ENCODE results near the gene NRXN3. TPM values are rescaled to one million over a fixed set of nuclear protein-coding genes. Genes with fewer than 3 reads are reported as not detected.

NRXN3 gene
- polyA plus RNA-seq, 1 of the 3 experiments (the other 2 are of a cell fraction), result 1.6 TPM

- Histone ChIP-seq H3K27me3 (ENCODE audit: insufficient read depth) (no peaks in the 10 kb centered on the region), H3K79me2 (ENCODE audit: insufficient read depth) (no peaks in the 10 kb centered on the region), H3K9me2 (no peaks in the 10 kb centered on the region), H4K20me1 (ENCODE audit: insufficient read depth) (no peaks in the 10 kb centered on the region), H3K27ac (ENCODE audit: low read depth in 2 of 2, low read length in 1 of 2) (no peak overlapping the region), H3K4me2 (no peak overlapping the region), H3K36me3 (replicated peaks in 1 of 2; ENCODE audit: control insufficient read depth in 1 of 2, insufficient read depth in 2 of 2, low read length in 1 of 2) (no peaks in the 10 kb centered on the region), H2AFZ (ENCODE audit: low read depth) (no peak overlapping the region), H3K4me1 (ENCODE audit: control insufficient read depth in 1 of 2, insufficient read depth in 2 of 2, low read depth in 1 of 2, low read length in 1 of 2) (no peaks in the 10 kb centered on the region), H3K9me3 (no peaks in the 10 kb centered on the region), H3F3A (replicated peaks; ENCODE audit: insufficient read depth) (no peaks in the 10 kb centered on the region), H3K9ac (no peak overlapping the region), H3K4me3 (ENCODE audit: low read depth in 2 of 2, low read length in 1 of 2) (no peak overlapping the region)
- DNase-seq, result peak; percentile 34
- ChIA-PET CTCF (no interaction called here), POLR2A (no interaction called here)
- TF ChIP-seq POLR2AphosphoS5 (IDR thresholded peaks at IDR 0.05; ENCODE audit: low read depth, low read length) (no peak), GABPA (IDR thresholded peaks at IDR 0.05; ENCODE audit: low read depth) (no peak), FOSL2 (IDR thresholded peaks at IDR 0.05; ENCODE audit: borderline replicate concordance, low read depth) (no peak), NRF1 (IDR thresholded peaks at IDR 0.05; ENCODE audit: low read depth, low read length) (no peak), RCOR1 (IDR thresholded peaks at IDR 0.05; ENCODE audit: low read length) (no peak), RAD21 (IDR thresholded peaks at IDR 0.05; ENCODE audit: low read length) (no peak), MAX (IDR thresholded peaks at IDR 0.05; ENCODE audit: low read depth) (no peak), USF2 (IDR thresholded peaks at IDR 0.05; ENCODE audit: borderline replicate concordance, low read depth, low read length) (no peak), ZBTB33 (IDR thresholded peaks at IDR 0.05; ENCODE audit: borderline replicate concordance, low read depth) (no peak), FOXJ3 (CRISPR knock-in tag; IDR thresholded peaks at IDR 0.05) (no peak), MEF2A (IDR thresholded peaks at IDR 0.05; ENCODE audit: borderline replicate concordance, low read depth) (no peak), ELF1 (IDR thresholded peaks at IDR 0.05) (no peak), RXRA (IDR thresholded peaks at IDR 0.05; ENCODE audit: borderline replicate concordance, low read depth) (no peak), TAF1 (IDR thresholded peaks at IDR 0.05; ENCODE audit: borderline replicate concordance, low read depth, low read length) (no peak), TCF12 (IDR thresholded peaks at IDR 0.05) (no peak), REST (IDR thresholded peaks at IDR 0.05; ENCODE audit: low read depth, low read length) (no peak), EP300 (IDR thresholded peaks at IDR 0.05; ENCODE audit: borderline replicate concordance in 1 of 2, low read depth in 1 of 2, low read length in 1 of 2) (no peak)
- WGBS (ENCODE audit: low lambda C conversion rate), result 10% methylated on average over 3 of the region's 3 CpGs
Measured at GRCh38 chr14:78248501-78249090, 78.4 kb downstream of the NRXN3 start.

All from SK-N-SH (cell line).